SK-N-SH (cell line): ENCODE data around the gene ANAPC2.

Experiments used
- CTCF ChIP-seq: fragments of 200-600 bp; sonication (generic); IDR thresholded peaks from 2 replicates; pipeline ENCODE4 v1.6.1; 2017; ENCODE audit warnings: antibody characterized with exemption, mild to moderate bottlenecking, moderate library complexity
- PBX3 ChIP-seq: IDR thresholded peaks from 2 replicates; pipeline ENCODE4; 2012
- SMC3 ChIP-seq: IDR thresholded peaks from 2 replicates; pipeline ENCODE4 v1.6.1; 2012; ENCODE audit warnings: low read depth, low read length, improper control_type of control experiment

DNA sequence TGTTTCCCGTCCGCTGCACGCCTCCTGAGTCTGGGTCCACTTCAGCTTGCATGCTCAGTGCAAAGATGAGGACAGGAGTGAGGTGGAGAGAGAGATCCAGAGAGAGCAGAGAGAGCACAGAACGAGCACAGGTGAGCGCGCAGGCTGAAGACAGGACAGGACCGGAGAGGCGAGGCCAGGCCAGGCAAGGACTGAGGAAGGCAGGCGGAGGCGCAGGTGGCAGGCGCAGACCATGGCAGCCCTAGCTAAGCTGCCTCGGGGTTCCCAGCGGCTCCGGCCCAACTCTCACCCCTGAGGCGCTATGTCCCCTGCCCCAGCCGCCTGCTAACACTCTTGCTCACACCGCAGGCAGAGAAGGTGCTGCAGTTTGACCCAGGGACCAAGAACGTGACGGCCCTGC is 39.7 kb downstream of the ANAPC2 start:
- TF ChIP-seq CTCF (no peak), PBX3 (no peak), SMC3 (no peak)
